H1 (cell line): ENCODE results near the gene ACP4. TPM values are rescaled to one million over a fixed set of nuclear protein-coding genes. Genes with fewer than 3 reads are reported as not detected.

ENCODE experiments used
- GABPA ChIP-seq: IDR thresholded peaks from 2 replicates; pipeline ENCODE4 v1.6.1; 2011; ENCODE audit warnings: mild to moderate bottlenecking, low read length, moderate library complexity, borderline replicate concordance; ENCODE audit not compliant: insufficient read depth
- HDAC2 ChIP-seq, 2 experiments: fragments of 300-600 bp in 1 of 2; sonication (generic) in 1 of 2; IDR thresholded peaks; 2 replicates each; pipeline ENCODE4 v1.6.1; 2011 to 2012; ENCODE audit warnings: low read depth in 2 of 2, low read length in 2 of 2, mild to moderate bottlenecking in 2 of 2, moderate library complexity in 2 of 2, borderline replicate concordance in 1 of 2, inconsistent platforms in 1 of 2
- SAP30 ChIP-seq: fragments of 300-600 bp; sonication (generic); IDR thresholded peaks from 2 replicates; pipeline ENCODE4 v1.7.1; 2012; ENCODE audit warnings: low read length, moderate library complexity, mild to moderate bottlenecking, inconsistent platforms; ENCODE audit not compliant: insufficient read depth, insufficient replicate concordance
- SP1 ChIP-seq: IDR thresholded peaks from 2 replicates; pipeline ENCODE4 v1.6.1; 2011; ENCODE audit warnings: low read depth, low read length
- SRF ChIP-seq: IDR thresholded peaks from 2 replicates; pipeline ENCODE4 v1.6.1; 2011; ENCODE audit warnings: mild to moderate bottlenecking, low read depth, low read length, moderate library complexity
- TAF7 ChIP-seq: optimal IDR thresholded peaks from 2 replicates; pipeline ENCODE3; 2011; ENCODE audit warnings: low read depth, mild to moderate bottlenecking, inconsistent platforms, low read length, moderate library complexity, borderline replicate concordance
- polyA plus RNA-seq, 7 experiments: library from polyadenylated mRNA; depleted of rRNA in 3 of 7; stranded (reverse) in 5 of 7; unstranded in 2 of 7; fragments of >200 nt in 5 of 7; fragments of 200-250 nt in 2 of 7; gene quantifications; 1 replicate in 5 of 7; 2 replicates in 1 of 7; 4 replicates in 1 of 7; pipeline versions ENCODE4 v1.2.1 to v1.2.3, GENCODE V29; 2011 to 2013; ENCODE audit warnings: missing spikeins in 2 of 7, mixed read lengths in 2 of 7
- total RNA-seq: library from RNA; stranded (reverse); fragmentation: NEBNext Ultra II Directional; extraction: Animal tissue kit (Norgen Biotek cat#: 25700); gene quantifications from 2 replicates; pipeline ENCODE4 v1.2.1, GENCODE V29; 2021

The ACP4 gene
- total and polyA plus RNA-seq, 2 of the 8 experiments (the other 6 are each of a cell fraction or from before 2014, with no cell fraction given): not detected

- TF ChIP-seq GABPA: no peak
- TF ChIP-seq SRF: no peak
- no peak for TF ChIP-seq TAF7
- no peak for TF ChIP-seq SP1
- no peak for TF ChIP-seq HDAC2 (IDR thresholded peaks at IDR 0.05; ENCODE audit: borderline replicate concordance in 1 of 2, low read depth in 2 of 2, low read length in 2 of 2)
- TF ChIP-seq SAP30: no peak
These were observed 33.3 kb downstream of the ACP4 start, which contains the start of gene KLK1 (continued) for GRCh38 chr19:50823389-50824042.
